Measurements from ENCODE around the gene SNAP29.
A peak's percentile ranks its signal among the peaks of the same experiment; 100 is the strongest.
"Not testable (repeated sequence)": the region's sequence is repeated elsewhere in the genome, so short reads cannot be mapped to it uniquely, and the experiment has no call there.

Gene SNAP29

GRCh38 chr22:20836987-20837823, 21.6 kb upstream of the SNAP29 start:
- no peak for DNase-seq (ENCODE audit: low read depth)

- not testable (repeated sequence) for DNase-seq (ENCODE audit: low read depth)
These were observed 19.5 kb upstream of the SNAP29 start for GRCh38 chr22:20839354-20839753.

GRCh38 chr22:20839837-20840645, 18.8 kb upstream of the SNAP29 start:
- no peak for DNase-seq (ENCODE audit: low read depth)

- no peak for DNase-seq (ENCODE audit: low read depth)
These were observed 18.0 kb upstream of the SNAP29 start for GRCh38 chr22:20840646-20841371.

GRCh38 chr22:20843501-20843900, 15.3 kb upstream of the SNAP29 start:
- DNase-seq (ENCODE audit: low read depth) = no peak

- no peak for DNase-seq (ENCODE audit: low read depth)
These were observed 14.5 kb upstream of the SNAP29 start for GRCh38 chr22:20844055-20845037.

GRCh38 chr22:20847318-20847822, 11.4 kb upstream of the SNAP29 start:
- DNase-seq (ENCODE audit: low read depth) = no peak

- DNase-seq (ENCODE audit: low read depth) = no peak
These were observed 6.7 kb upstream of the SNAP29 start for GRCh38 chr22:20852076-20852475.

GRCh38 chr22:20852503-20852902, 6.3 kb upstream of the SNAP29 start:
- no peak for DNase-seq (ENCODE audit: low read depth)

- no peak for DNase-seq (ENCODE audit: low read depth)
These were observed 5.6 kb upstream of the SNAP29 start for GRCh38 chr22:20853236-20853660.

GRCh38 chr22:20857247-20857643, 1.6 kb upstream of the SNAP29 start:
- no peak for DNase-seq (ENCODE audit: low read depth)

GRCh38 chr22:20857838-20858614, 781 bp upstream of the SNAP29 start:
- peak; percentile 77 for DNase-seq (ENCODE audit: low read depth)

- DNase-seq (ENCODE audit: low read depth) = no peak
These were observed 808 bp downstream of the SNAP29 start for GRCh38 chr22:20859615-20860014.

- no peak for DNase-seq (ENCODE audit: low read depth)
These were observed 3.7 kb downstream of the SNAP29 start for GRCh38 chr22:20862540-20862939.

- DNase-seq (ENCODE audit: low read depth) = no peak
These were observed 4.6 kb downstream of the SNAP29 start for GRCh38 chr22:20863366-20863765.

GRCh38 chr22:20864186-20864908, 5.5 kb downstream of the SNAP29 start:
- no peak for DNase-seq (ENCODE audit: low read depth)

- DNase-seq (ENCODE audit: low read depth) = no peak
These were observed 6.5 kb downstream of the SNAP29 start for GRCh38 chr22:20865331-20865730.

- no peak for DNase-seq (ENCODE audit: low read depth)
These were observed 7.2 kb downstream of the SNAP29 start for GRCh38 chr22:20865875-20866445.

- DNase-seq (ENCODE audit: low read depth) = no peak
These were observed 7.9 kb downstream of the SNAP29 start for GRCh38 chr22:20866736-20867135.

All from stimulated activated CD8-positive, alpha-beta memory T cell treated with anti-CD3 and anti-CD28 coated beads, Interleukin-12 subunit alpha, Interleukin-12 subunit beta, amount 100 ng/mL, for 4 hours (primary cell).